ENCODE data around the gene JAKMIP2.

The JAKMIP2 gene

GRCh38 chr5:147560718-147561331 is 221.7 kb downstream of the JAKMIP2 start:
- Histone ChIP-seq H3K4me2 (ENCODE audit: low read length) (no peak overlapping the region), H3K4me1 (ENCODE audit: control insufficient read depth, low read length) (no peaks in the 10 kb centered on the region), H3K27me3 (ENCODE audit: control insufficient read depth, low read length) (peaks cover 5% of the 10 kb centered on the region), H3F3A (ENCODE audit: control insufficient read depth, insufficient read depth) (no peaks in the 10 kb centered on the region), H3K36me3 (ENCODE audit: control insufficient read depth, low read length) (no peaks in the 10 kb centered on the region), H3K9me3 (ENCODE audit: control insufficient read depth, insufficient read depth, low read length) (no peaks in the 10 kb centered on the region), H4K20me1 (ENCODE audit: control insufficient read depth, insufficient read depth, low read depth, low read length) (no peaks in the 10 kb centered on the region), H3K4me3 (ENCODE audit: low read length) (no peak overlapping the region), H3K79me2 (ENCODE audit: control insufficient read depth, low read length) (no peaks in the 10 kb centered on the region), H3K27ac (ENCODE audit: low read depth, low read length) (no peak overlapping the region), H3K9me2 (replicated peaks; ENCODE audit: control insufficient read depth, low read length) (no peaks in the 10 kb centered on the region)
- TF ChIP-seq EZH2phosphoT487 (IDR thresholded peaks at IDR 0.05; ENCODE audit: borderline replicate concordance, low read length) (no peak), CTCF (IDR thresholded peaks at IDR 0.05; ENCODE audit: low read depth, low read length, poor library complexity, severe bottlenecking) (no peak)

- Histone ChIP-seq H3K9me2 (replicated peaks; ENCODE audit: control insufficient read depth, low read length) (no peaks in the 10 kb centered on the region), H3K27me3 (ENCODE audit: control insufficient read depth, low read length) (peaks cover 5% of the 10 kb centered on the region), H3K4me1 (ENCODE audit: control insufficient read depth, low read length) (no peaks in the 10 kb centered on the region), H4K20me1 (ENCODE audit: control insufficient read depth, insufficient read depth, low read depth, low read length) (no peaks in the 10 kb centered on the region), H3K36me3 (ENCODE audit: control insufficient read depth, low read length) (no peaks in the 10 kb centered on the region), H3K9me3 (ENCODE audit: control insufficient read depth, insufficient read depth, low read length) (no peaks in the 10 kb centered on the region), H3K4me2 (ENCODE audit: low read length) (no peak overlapping the region), H3F3A (ENCODE audit: control insufficient read depth, insufficient read depth) (no peaks in the 10 kb centered on the region), H3K79me2 (ENCODE audit: control insufficient read depth, low read length) (no peaks in the 10 kb centered on the region), H3K27ac (ENCODE audit: low read depth, low read length) (no peak overlapping the region), H3K4me3 (ENCODE audit: low read length) (no peak overlapping the region)
- TF ChIP-seq CTCF (IDR thresholded peaks at IDR 0.05; ENCODE audit: low read depth, low read length, poor library complexity, severe bottlenecking) (no peak), EZH2phosphoT487 (IDR thresholded peaks at IDR 0.05; ENCODE audit: borderline replicate concordance, low read length) (no peak)
Observed at GRCh38 chr5:147559749-147560148, 222.8 kb downstream of the JAKMIP2 start.

- Histone ChIP-seq H3K4me3 (ENCODE audit: low read length) (no peak overlapping the region), H3K4me2 (ENCODE audit: low read length) (no peak overlapping the region), H3K36me3 (ENCODE audit: control insufficient read depth, low read length) (no peaks in the 10 kb centered on the region), H3F3A (ENCODE audit: control insufficient read depth, insufficient read depth) (no peaks in the 10 kb centered on the region), H3K27me3 (ENCODE audit: control insufficient read depth, low read length) (peaks cover 5% of the 10 kb centered on the region), H3K27ac (ENCODE audit: low read depth, low read length) (no peak overlapping the region), H4K20me1 (ENCODE audit: control insufficient read depth, insufficient read depth, low read depth, low read length) (no peaks in the 10 kb centered on the region), H3K4me1 (ENCODE audit: control insufficient read depth, low read length) (no peaks in the 10 kb centered on the region), H3K79me2 (ENCODE audit: control insufficient read depth, low read length) (no peaks in the 10 kb centered on the region), H3K9me2 (replicated peaks; ENCODE audit: control insufficient read depth, low read length) (no peaks in the 10 kb centered on the region), H3K9me3 (ENCODE audit: control insufficient read depth, insufficient read depth, low read length) (no peaks in the 10 kb centered on the region)
- TF ChIP-seq EZH2phosphoT487 (IDR thresholded peaks at IDR 0.05; ENCODE audit: borderline replicate concordance, low read length): no peak
- peak; percentile 35 for TF ChIP-seq CTCF (IDR thresholded peaks at IDR 0.05; ENCODE audit: low read depth, low read length, poor library complexity, severe bottlenecking)
Observed at GRCh38 chr5:147558826-147559225, 223.7 kb downstream of the JAKMIP2 start.

Data from DOHH2 (cell line).